K562 (cell line): Measurements from ENCODE around the gene TFDP1. TPM values are rescaled to one million over a fixed set of nuclear protein-coding genes. Genes with fewer than 3 reads are reported as not detected.
A peak's percentile ranks its signal among the peaks of the same experiment; 100 is the strongest.

ENCODE experiments used
- CBX5 ChIP-seq: IDR thresholded peaks from 2 replicates; pipeline ENCODE4 v1.6.1; 2014; ENCODE audit warnings: low read depth, borderline replicate concordance
- PYGO2 ChIP-seq: fragments of 450-650 bp; IDR thresholded peaks from 2 replicates; pipeline ENCODE4 v1.6.1; 2016; ENCODE audit warnings: mild to moderate bottlenecking, missing genetic modification characterization, moderate library complexity, missing compliant biosample characterization
- ZBTB40 ChIP-seq, 2 experiments: fragments of 450-650 bp in 1 of 2; sonication (generic) in 1 of 2; formaldehyde crosslinking in 1 of 2; IDR thresholded peaks; 2 replicates each; pipeline versions ENCODE4 v1.7.1 to v1.9.0; 2016 to 2022; ENCODE audit warnings: inconsistent platforms in 1 of 2, mild to moderate bottlenecking in 1 of 2, missing genetic modification reagents in 1 of 2
- ZC3H11A ChIP-seq: IDR thresholded peaks from 2 replicates; pipeline ENCODE4 v1.6.1; 2012; ENCODE audit warnings: low read depth, low read length, improper control_type of control experiment
- polyA plus RNA-seq, 8 experiments: library from polyadenylated mRNA; depleted of rRNA in 4 of 8; stranded (reverse) in 5 of 8; unstranded in 3 of 8; fragments of >200 nt; fragmentation: Nextera tagmentation in 2 of 8; fragmentation: Illumina TruSeq in 1 of 8; extraction: Ambion mirVana in 2 of 8; extraction: Trizol in 1 of 8; gene quantifications; 2 replicates each; pipeline versions ENCODE4 v1.2.1 to v1.2.3, GENCODE V29; 2011 to 2014; ENCODE audit warnings: inconsistent platforms in 1 of 8, missing spikeins in 1 of 8
- total RNA-seq, 7 experiments: library from RNA; depleted of rRNA in 6 of 7; stranded (reverse); fragments of >200 nt in 6 of 7; fragmentation: Illumina TruSeq in 2 of 7; extraction: Trizol in 2 of 7; gene quantifications; 2 replicates each; pipeline versions ENCODE4 v1.2.1 to v1.2.3, GENCODE V29; 2011 to 2021; ENCODE audit warnings: low replicate concordance in 1 of 7

Gene TFDP1
- total and polyA plus RNA-seq, 9 of the 15 experiments (the other 6 are each of a cell fraction or from before 2014, with no cell fraction given) = 33.8 to 145 (median 69.1) TPM

GRCh38 chr13:113576597-113576996 is 8.0 kb upstream of the TFDP1 start (continued):
- TF ChIP-seq ZBTB40 (IDR thresholded peaks at IDR 0.05) = no peak
- TF ChIP-seq ZBTB40 (CRISPR knock-in tag; IDR thresholded peaks at IDR 0.05) = no peak
- TF ChIP-seq ZC3H11A = no peak
- TF ChIP-seq PYGO2 (tag) = no peak
- 0 out of 2 replicates have a peak, but pooled peaks have one; percentile 41 for TF ChIP-seq CBX5
